Measurements from ENCODE around the gene BTNL3.

DNA sequence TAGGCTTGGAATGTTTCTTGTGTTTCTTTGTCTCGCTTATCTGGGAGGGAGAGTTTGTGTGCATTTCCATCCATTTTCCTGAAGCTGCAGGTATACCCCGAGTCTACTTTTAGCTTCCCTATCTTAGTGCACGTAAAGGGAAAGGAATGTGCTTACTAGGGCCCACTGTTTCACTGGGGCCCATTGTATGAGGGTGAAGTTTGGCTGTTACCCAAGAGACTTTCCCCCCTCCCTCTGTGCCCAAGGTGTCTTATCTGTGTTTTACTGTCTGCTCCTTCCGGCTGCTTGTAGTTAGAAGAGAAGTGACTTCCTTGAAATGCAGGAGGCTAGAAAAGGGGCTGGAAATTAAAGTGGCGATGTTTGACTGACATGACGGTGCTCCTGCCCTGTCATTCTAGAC lies 12.1 kb upstream of the BTNL3 start:
- no peak for TF ChIP-seq EGR2 (tag by site-specific recombination; IDR thresholded peaks at IDR 0.05; ENCODE audit: low read depth)
- TF ChIP-seq, protein P1, sequence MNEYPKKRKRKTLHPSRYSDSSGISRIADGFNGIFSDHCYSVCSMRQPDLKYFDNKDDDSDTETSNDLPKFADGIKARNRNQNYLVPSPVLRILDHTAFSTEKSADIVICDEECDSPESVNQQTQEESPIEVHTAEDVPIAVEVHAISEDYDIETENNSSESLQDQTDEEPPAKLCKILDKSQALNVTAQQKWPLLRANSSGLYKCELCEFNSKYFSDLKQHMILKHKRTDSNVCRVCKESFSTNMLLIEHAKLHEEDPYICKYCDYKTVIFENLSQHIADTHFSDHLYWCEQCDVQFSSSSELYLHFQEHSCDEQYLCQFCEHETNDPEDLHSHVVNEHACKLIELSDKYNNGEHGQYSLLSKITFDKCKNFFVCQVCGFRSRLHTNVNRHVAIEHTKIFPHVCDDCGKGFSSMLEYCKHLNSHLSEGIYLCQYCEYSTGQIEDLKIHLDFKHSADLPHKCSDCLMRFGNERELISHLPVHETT (tag by site-specific recombination; IDR thresholded peaks at IDR 0.05): no peak
- TF ChIP-seq, protein P2, sequence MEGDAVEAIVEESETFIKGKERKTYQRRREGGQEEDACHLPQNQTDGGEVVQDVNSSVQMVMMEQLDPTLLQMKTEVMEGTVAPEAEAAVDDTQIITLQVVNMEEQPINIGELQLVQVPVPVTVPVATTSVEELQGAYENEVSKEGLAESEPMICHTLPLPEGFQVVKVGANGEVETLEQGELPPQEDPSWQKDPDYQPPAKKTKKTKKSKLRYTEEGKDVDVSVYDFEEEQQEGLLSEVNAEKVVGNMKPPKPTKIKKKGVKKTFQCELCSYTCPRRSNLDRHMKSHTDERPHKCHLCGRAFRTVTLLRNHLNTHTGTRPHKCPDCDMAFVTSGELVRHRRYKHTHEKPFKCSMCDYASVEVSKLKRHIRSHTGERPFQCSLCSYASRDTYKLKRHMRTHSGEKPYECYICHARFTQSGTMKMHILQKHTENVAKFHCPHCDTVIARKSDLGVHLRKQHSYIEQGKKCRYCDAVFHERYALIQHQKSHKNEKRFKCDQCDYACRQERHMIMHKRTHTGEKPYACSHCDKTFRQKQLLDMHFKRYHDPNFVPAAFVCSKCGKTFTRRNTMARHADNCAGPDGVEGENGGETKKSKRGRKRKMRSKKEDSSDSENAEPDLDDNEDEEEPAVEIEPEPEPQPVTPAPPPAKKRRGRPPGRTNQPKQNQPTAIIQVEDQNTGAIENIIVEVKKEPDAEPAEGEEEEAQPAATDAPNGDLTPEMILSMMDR (tag by site-specific recombination; IDR thresholded peaks at IDR 0.05): no peak
- no peak for TF ChIP-seq ZNF10 (tag by site-specific recombination; IDR thresholded peaks at IDR 0.05)
- no peak for TF ChIP-seq ZNF48 (tag by site-specific recombination; IDR thresholded peaks at IDR 0.05)
- no peak for TF ChIP-seq PRDM1 (tag by site-specific recombination; IDR thresholded peaks at IDR 0.05)
- TF ChIP-seq ZNF768 (tag by site-specific recombination; IDR thresholded peaks at IDR 0.05): no peak
- TF ChIP-seq TCF7L2 (IDR thresholded peaks at IDR 0.05; ENCODE audit: borderline replicate concordance, low read depth, low read length): no peak
